Mesenchymal stem cell (in vitro differentiated cells and primary cell): ENCODE measurements around the gene KRTAP3-1.
A peak's percentile ranks its signal among the peaks of the same experiment; 100 is the strongest.

ENCODE experiments used
- DNase-seq: peaks from one replicate; pipeline ENCODE4 v3.0.0-alpha.2; 2013
- H2AFZ ChIP-seq: one replicate; pipeline ENCODE4 v1.6.1; 2013; ENCODE audit warnings: low read depth, mild to moderate bottlenecking, control low read depth, inconsistent platforms, low read length, moderate library complexity
- H2AK5ac ChIP-seq: 2 replicates; pipeline ENCODE4 v1.6.1; 2013; ENCODE audit warnings: low read length, moderate library complexity, mild to moderate bottlenecking, inconsistent platforms; ENCODE audit not compliant: severe bottlenecking
- H2BK120ac ChIP-seq: one replicate; pipeline ENCODE4 v1.6.1; 2013; ENCODE audit warnings: low read depth, mild to moderate bottlenecking, inconsistent platforms, low read length, moderate library complexity
- H2BK12ac ChIP-seq, 2 experiments: one replicate each; pipeline ENCODE4 v1.6.1; 2013; ENCODE audit warnings: inconsistent platforms in 2 of 2, low read length in 2 of 2, mild to moderate bottlenecking in 2 of 2, moderate library complexity in 2 of 2, control low read depth in 1 of 2
- H2BK15ac ChIP-seq: one replicate; pipeline ENCODE4 v1.6.1; 2013; ENCODE audit warnings: mild to moderate bottlenecking, low read depth, inconsistent platforms; ENCODE audit not compliant: poor library complexity, severe bottlenecking
- H2BK5ac ChIP-seq: 2 replicates; pipeline ENCODE4 v1.6.1; 2013; ENCODE audit warnings: low read depth, mild to moderate bottlenecking, low read length, control low read depth, inconsistent platforms; ENCODE audit not compliant: poor library complexity, severe bottlenecking
- H3K14ac ChIP-seq, 2 experiments: one replicate each; pipeline ENCODE4 v1.6.1; 2013; ENCODE audit warnings: inconsistent platforms in 2 of 2, low read length in 2 of 2, control low read depth in 1 of 2, mild to moderate bottlenecking in 1 of 2, moderate library complexity in 1 of 2
- H3K18ac ChIP-seq, 2 experiments: one replicate each; pipeline ENCODE4 v1.6.1; 2013; ENCODE audit warnings: inconsistent platforms in 2 of 2, low read length in 2 of 2, control low read depth in 1 of 2, low read depth in 1 of 2, mild to moderate bottlenecking in 1 of 2
- H3K23ac ChIP-seq, 2 experiments: one replicate each; pipeline ENCODE4 v1.6.1; 2013; ENCODE audit warnings: inconsistent platforms in 2 of 2, low read length in 2 of 2, mild to moderate bottlenecking in 2 of 2, moderate library complexity in 2 of 2, control low read depth in 1 of 2
- H3K27ac ChIP-seq: 2 replicates; pipeline ENCODE4 v1.5.1; 2013; ENCODE audit warnings: mild to moderate bottlenecking, moderate library complexity, low read length, control low read depth, inconsistent platforms; ENCODE audit not compliant: poor library complexity, severe bottlenecking
- H3K27me3 ChIP-seq, 2 experiments: 2 replicates each; pipeline versions ENCODE4 v1.6.1 to v1.7.0; 2013; ENCODE audit warnings: low read length in 2 of 2, mild to moderate bottlenecking in 2 of 2, moderate library complexity in 2 of 2, control low read depth in 1 of 2, inconsistent platforms in 1 of 2; ENCODE audit not compliant: control insufficient read depth in 1 of 2, insufficient read depth in 1 of 2
- H3K36me3 ChIP-seq, 2 experiments: 2 replicates each; pipeline versions ENCODE4 v1.6.1 to v1.7.0; 2013; ENCODE audit warnings: low read length in 2 of 2, control low read depth in 1 of 2, inconsistent platforms in 1 of 2, low read depth in 1 of 2, mild to moderate bottlenecking in 1 of 2; ENCODE audit not compliant: insufficient read depth in 2 of 2, control insufficient read depth in 1 of 2
- H3K4ac ChIP-seq, 2 experiments: one replicate each; pipeline ENCODE4 v1.6.1; 2013; ENCODE audit warnings: inconsistent platforms in 2 of 2, low read length in 2 of 2, mild to moderate bottlenecking in 2 of 2, moderate library complexity in 2 of 2, control low read depth in 1 of 2, low read depth in 1 of 2
- H3K4me1 ChIP-seq: 2 replicates; pipeline ENCODE4 v1.6.1; 2013; ENCODE audit warnings: low read depth, low read length, control low read depth; ENCODE audit not compliant: control insufficient read depth, insufficient read depth
- H3K4me2 ChIP-seq: 2 replicates; pipeline ENCODE4 v1.6.1; 2013; ENCODE audit warnings: low read length, mild to moderate bottlenecking, inconsistent platforms; ENCODE audit not compliant: poor library complexity, severe bottlenecking
- H3K4me3 ChIP-seq, 2 experiments: 2 replicates each; pipeline versions ENCODE4 v1.5.1 to v1.7.0; 2013; ENCODE audit warnings: low read length in 2 of 2, mild to moderate bottlenecking in 2 of 2, control low read depth in 1 of 2, low read depth in 1 of 2; ENCODE audit not compliant: insufficient read depth in 1 of 2
- H3K79me1 ChIP-seq: replicated peaks from 2 replicates; pipeline ENCODE4 v1.6.1; 2013; ENCODE audit warnings: mild to moderate bottlenecking, control low read depth, low read length, inconsistent platforms; ENCODE audit not compliant: poor library complexity, severe bottlenecking
- H3K9ac ChIP-seq: 2 replicates; pipeline ENCODE4 v1.7.0; 2013; ENCODE audit warnings: mild to moderate bottlenecking, low read length, moderate library complexity
- H3K9me3 ChIP-seq: 2 replicates; pipeline ENCODE4 v1.7.0; 2013; ENCODE audit warnings: mild to moderate bottlenecking, low read length; ENCODE audit not compliant: control insufficient read depth
- H4K8ac ChIP-seq: one replicate; pipeline ENCODE4 v1.6.1; 2013; ENCODE audit warnings: inconsistent platforms, mild to moderate bottlenecking, low read length, moderate library complexity
- H4K91ac ChIP-seq: one replicate; pipeline ENCODE4 v1.6.1; 2013; ENCODE audit warnings: mild to moderate bottlenecking, low read length, inconsistent platforms
- WGBS: methylation state at CpG from one replicate; pipeline ENCODE4 v1.1.7; 2013; ENCODE audit warnings: mixed read lengths; 5-methylcytosine and 5-hydroxymethylcytosine counted together

Gene KRTAP3-1

DNA sequence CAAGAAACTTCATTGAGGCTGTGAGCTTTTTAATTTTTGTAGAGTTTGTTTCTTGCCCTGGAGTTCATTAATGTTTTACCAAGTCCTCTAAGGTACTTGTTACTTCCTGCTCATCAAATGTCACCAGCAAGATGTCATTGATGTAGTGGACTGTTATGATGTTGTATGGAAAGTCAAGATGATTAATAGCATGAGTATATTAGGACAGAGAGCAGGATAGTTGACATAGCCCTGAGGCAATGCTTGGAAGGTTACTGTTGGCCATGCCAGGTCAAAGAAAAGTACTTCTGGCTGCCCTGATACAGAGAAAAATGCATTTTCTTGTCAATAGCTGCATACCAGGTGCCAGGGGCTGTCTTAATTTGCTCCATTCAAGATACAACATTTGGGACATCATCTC, 11.4 kb upstream of the KRTAP3-1 start:
- no peaks in the 10 kb centered on the region for H3K27me3 ChIP-seq
- no peak overlapping the region for H3K4me3 ChIP-seq
- peaks cover 1% of the 10 kb centered on the region for H3K4me1 ChIP-seq
- no peak overlapping the region for H3K18ac ChIP-seq
- no peak overlapping the region for H2AFZ ChIP-seq
- H2AK5ac ChIP-seq, result no peak overlapping the region
- no peak overlapping the region for H3K4me2 ChIP-seq
- H2BK12ac ChIP-seq, result no peak overlapping the region
- no peaks in the 10 kb centered on the region for H3K79me1 ChIP-seq
- no peak overlapping the region for H3K9ac ChIP-seq
- H3K14ac ChIP-seq, result no peak overlapping the region
- H3K23ac ChIP-seq, result no peak overlapping the region
- H3K36me3 ChIP-seq, result no peaks in the 10 kb centered on the region
- H2BK120ac ChIP-seq, result no peak overlapping the region
- no peak for DNase-seq
- no peak overlapping the region for H3K4ac ChIP-seq
- H2BK15ac ChIP-seq, result no peak overlapping the region
- H3K9me3 ChIP-seq, result no peaks in the 10 kb centered on the region
- H2BK5ac ChIP-seq, result no peak overlapping the region
- no peak overlapping the region for H4K8ac ChIP-seq
- no peak overlapping the region for H3K27ac ChIP-seq
- H4K91ac ChIP-seq, result no peak overlapping the region

DNA sequence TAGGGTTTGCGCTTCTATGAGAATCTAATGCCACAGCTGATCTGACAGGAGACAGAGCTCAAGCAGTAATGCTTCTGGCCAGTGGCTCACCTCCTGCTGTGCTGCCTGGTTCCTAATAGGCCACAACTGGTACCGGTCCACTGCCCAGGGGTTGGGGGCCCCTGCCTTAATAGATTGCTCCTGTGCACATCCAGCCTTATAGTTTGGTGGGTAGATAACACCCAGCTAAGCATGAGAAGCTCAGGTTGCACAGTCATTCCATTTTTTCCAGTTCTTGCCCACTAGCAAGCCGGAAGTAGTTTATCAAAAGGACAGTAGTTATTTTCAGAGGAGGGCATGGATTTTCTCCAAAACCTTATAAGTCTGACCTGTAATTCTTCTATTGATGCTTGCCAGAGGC, 10.5 kb upstream of the KRTAP3-1 start:
- H3K9ac ChIP-seq, result no peak overlapping the region
- H3K79me1 ChIP-seq, result no peaks in the 10 kb centered on the region
- no peak overlapping the region for H3K4me3 ChIP-seq
- no peak overlapping the region for H4K8ac ChIP-seq
- no peaks in the 10 kb centered on the region for H3K36me3 ChIP-seq
- H3K9me3 ChIP-seq, result no peaks in the 10 kb centered on the region
- H2BK12ac ChIP-seq, result no peak overlapping the region
- peaks cover 1% of the 10 kb centered on the region for H3K4me1 ChIP-seq
- H2BK120ac ChIP-seq, result no peak overlapping the region
- H3K4me2 ChIP-seq, result no peak overlapping the region
- H3K14ac ChIP-seq, result no peak overlapping the region
- no peak overlapping the region for H3K18ac ChIP-seq
- H3K23ac ChIP-seq, result no peak overlapping the region
- no peak overlapping the region for H2AFZ ChIP-seq
- no peak overlapping the region for H4K91ac ChIP-seq
- no peak overlapping the region for H2BK15ac ChIP-seq
- H3K4ac ChIP-seq, result no peak overlapping the region
- 97% methylated on average over 3 of the region's 3 CpGs for WGBS
- no peak for DNase-seq
- H3K27ac ChIP-seq, result no peak overlapping the region
- H3K27me3 ChIP-seq, result no peaks in the 10 kb centered on the region
- H2AK5ac ChIP-seq, result no peak overlapping the region
- no peak overlapping the region for H2BK5ac ChIP-seq

DNA sequence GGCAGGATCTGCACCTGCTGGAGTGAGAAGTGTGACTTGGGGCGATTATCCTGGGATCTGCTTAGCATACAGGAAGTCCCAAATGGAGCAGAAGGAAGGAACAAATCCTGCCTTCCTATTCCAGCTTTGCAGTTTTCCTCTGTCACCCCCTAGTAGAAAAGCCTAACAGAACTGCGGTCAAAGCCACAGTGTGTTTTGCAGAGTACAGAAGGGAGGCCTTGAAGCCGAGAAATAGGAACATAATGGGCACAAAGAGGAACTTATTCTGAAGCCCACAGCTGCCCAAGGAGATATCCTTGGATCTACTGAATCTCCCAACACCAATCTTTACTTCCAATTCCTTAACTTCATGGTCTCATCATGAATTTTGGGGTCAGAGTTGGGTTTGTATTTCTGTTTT, 9.6 kb upstream of the KRTAP3-1 start:
- no peak overlapping the region for H3K14ac ChIP-seq
- no peak overlapping the region for H2AFZ ChIP-seq
- no peak overlapping the region for H3K4ac ChIP-seq
- H3K4me1 ChIP-seq, result peaks cover 1% of the 10 kb centered on the region
- H3K9ac ChIP-seq, result no peak overlapping the region
- no peaks in the 10 kb centered on the region for H3K79me1 ChIP-seq
- no peak overlapping the region for H2BK15ac ChIP-seq
- 92% methylated on average over 3 of the region's 3 CpGs for WGBS
- no peak overlapping the region for H2BK5ac ChIP-seq
- H4K91ac ChIP-seq, result no peak overlapping the region
- no peak overlapping the region for H2BK12ac ChIP-seq
- H3K9me3 ChIP-seq, result no peaks in the 10 kb centered on the region
- peak overlapping the region; percentile 53 for H2AK5ac ChIP-seq
- H3K27ac ChIP-seq, result no peak overlapping the region
- no peak overlapping the region for H3K23ac ChIP-seq
- H3K36me3 ChIP-seq, result no peaks in the 10 kb centered on the region
- no peak overlapping the region for H2BK120ac ChIP-seq
- H4K8ac ChIP-seq, result no peak overlapping the region
- no peaks in the 10 kb centered on the region for H3K27me3 ChIP-seq
- no peak for DNase-seq
- H3K4me2 ChIP-seq, result no peak overlapping the region
- no peak overlapping the region for H3K18ac ChIP-seq
- H3K4me3 ChIP-seq, result no peak overlapping the region

DNA sequence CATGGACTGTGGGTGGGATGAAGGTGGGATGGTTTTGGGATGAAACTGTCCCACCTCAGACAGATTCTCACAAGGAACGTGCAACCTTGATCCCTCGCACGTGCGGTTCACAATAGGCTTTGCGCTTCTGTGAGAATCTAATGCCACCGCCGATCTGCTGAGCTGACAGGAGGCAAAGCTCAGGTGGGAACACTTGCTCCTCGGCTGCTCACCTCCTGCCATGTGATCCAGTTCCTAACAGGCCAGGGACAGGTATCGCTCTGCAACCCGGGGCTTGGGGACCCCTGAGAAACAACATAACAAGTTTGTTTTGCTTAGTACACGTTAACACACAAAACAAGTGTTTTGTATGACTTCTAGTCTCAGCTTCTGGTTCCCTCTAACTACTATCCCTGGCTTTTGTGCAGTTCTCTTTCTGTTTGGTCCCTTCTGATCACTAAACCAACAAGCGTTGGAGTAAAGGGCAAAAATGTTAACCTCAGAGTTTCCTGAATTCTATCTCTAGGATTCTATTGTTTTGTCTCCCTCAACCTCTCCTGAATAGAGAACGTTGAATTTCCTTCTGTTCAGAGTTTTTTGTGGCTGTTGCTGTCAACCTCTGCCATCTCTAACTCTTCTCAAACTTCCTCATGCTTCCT, 7.8 kb upstream of the KRTAP3-1 start:
- H2BK15ac ChIP-seq, result no peak overlapping the region
- no peak overlapping the region for H3K4me3 ChIP-seq
- H2BK120ac ChIP-seq, result no peak overlapping the region
- no peak overlapping the region for H3K9ac ChIP-seq
- no peak overlapping the region for H3K4ac ChIP-seq
- no peaks in the 10 kb centered on the region for H3K9me3 ChIP-seq
- no peak overlapping the region for H4K91ac ChIP-seq
- no peaks in the 10 kb centered on the region for H3K79me1 ChIP-seq
- H2BK5ac ChIP-seq, result no peak overlapping the region
- no peak overlapping the region for H3K23ac ChIP-seq
- H4K8ac ChIP-seq, result no peak overlapping the region
- H2AFZ ChIP-seq, result no peak overlapping the region
- no peak overlapping the region for H2AK5ac ChIP-seq
- H3K18ac ChIP-seq, result no peak overlapping the region
- H3K36me3 ChIP-seq, result no peaks in the 10 kb centered on the region
- 90% methylated on average over 13 of the region's 13 CpGs for WGBS
- no peak for DNase-seq
- no peak overlapping the region for H2BK12ac ChIP-seq
- no peaks in the 10 kb centered on the region for H3K27me3 ChIP-seq
- no peak overlapping the region for H3K27ac ChIP-seq
- H3K4me2 ChIP-seq, result no peak overlapping the region
- no peak overlapping the region for H3K14ac ChIP-seq
- peaks cover 1% of the 10 kb centered on the region for H3K4me1 ChIP-seq
